ENCODE data around the gene SRMS. TPM values are rescaled to one million over a fixed set of nuclear protein-coding genes. Genes with fewer than 3 reads are reported as not detected.

The SRMS gene
- total RNA-seq, 1 experiment from 2014 or later: 0.79 TPM

- Histone ChIP-seq H3K79me2 (ENCODE audit: insufficient read depth, low read length) (no peaks in the 10 kb centered on the region), H4K8ac (replicated peaks; ENCODE audit: insufficient read length, low read depth, low read length) (no peak overlapping the region), H3K23me2 (ENCODE audit: insufficient read length, low read depth, low read length, poor library complexity, severe bottlenecking) (no peaks in the 10 kb centered on the region), H3K27ac (ENCODE audit: insufficient read length, low read depth, low read length) (no peak overlapping the region), H3K4me2 (ENCODE audit: insufficient read depth, insufficient read length, low read length) (no peak overlapping the region), H3K9ac (ENCODE audit: extremely low read depth, insufficient read length, low read length) (no peak overlapping the region), H3K9me3 (ENCODE audit: control insufficient read depth, low read depth, low read length) (no peaks in the 10 kb centered on the region), H3K18ac (ENCODE audit: insufficient read length, low read depth, low read length) (no peak overlapping the region), H2BK20ac (ENCODE audit: low read depth, low read length, poor library complexity, severe bottlenecking) (no peak overlapping the region), H2AFZ (ENCODE audit: low read length) (no peak overlapping the region), H3K4me1 (ENCODE audit: insufficient read depth, low read length) (no peaks in the 10 kb centered on the region; the same call in 1 of the 2 replicates), H2BK120ac (ENCODE audit: low read depth, low read length, poor library complexity, severe bottlenecking) (no peak overlapping the region), H3K79me1 (ENCODE audit: insufficient read depth, low read depth, low read length, poor library complexity, severe bottlenecking) (no peaks in the 10 kb centered on the region), H2BK15ac (ENCODE audit: low read depth, low read length) (no peak overlapping the region), H3K14ac (ENCODE audit: insufficient read depth, low read length) (no peak overlapping the region; the same call in 1 of the 2 replicates), H3K4ac (ENCODE audit: low read depth, low read length) (no peak overlapping the region), H4K20me1 (ENCODE audit: control insufficient read depth, insufficient read depth, insufficient read length) (peaks cover 3% of the 10 kb centered on the region), H4K5ac (ENCODE audit: insufficient read length, low read depth, low read length) (no peak overlapping the region), H3K27me3 (ENCODE audit: insufficient read depth, low read length) (no peaks in the 10 kb centered on the region), H4K91ac (ENCODE audit: insufficient read length, low read depth, low read length) (no peak overlapping the region), H3K23ac (ENCODE audit: insufficient read length, low read depth, low read length) (no peak overlapping the region), H2BK12ac (ENCODE audit: insufficient read length, low read depth, low read length) (no peak overlapping the region), H2AK5ac (ENCODE audit: insufficient read length, low read length) (no peak overlapping the region), H2BK5ac (ENCODE audit: insufficient read length, low read length) (no peak overlapping the region), H3K56ac (ENCODE audit: insufficient read length, low read depth, low read length) (no peak overlapping the region), H3T11ph (ENCODE audit: low read length) (no peak overlapping the region)
- no peaks in the 10 kb centered on the region; a peak in 1 of 7 replicates for H3K36me3 Mint-ChIP-seq (ENCODE audit: insufficient read depth in 1 of 3, low read depth in 3 of 3)
- no peaks in the 10 kb centered on the region for H3K9me3 Mint-ChIP-seq
- no peak overlapping the region for H3K4me3 Mint-ChIP-seq
- WGBS (ENCODE audit: extremely low coverage, insufficient read length, low lambda C conversion rate): no CpG with 5 or more reads among the region's 19 CpGs
- no peak overlapping the region for H3K27ac Mint-ChIP-seq
- no peak for DNase-seq
- no peaks in the 10 kb centered on the region for H3K27me3 Mint-ChIP-seq (ENCODE audit: low read depth)
- H3K4me1 Mint-ChIP-seq: peaks cover 7 to 24% of the 10 kb centered on the region in 2 experiments
- TF ChIP-seq CTCF (conservative IDR thresholded peaks at IDR 0.05): no peak
These were observed 2.5 kb downstream of the SRMS start for GRCh38 chr20:63544958-63545516.

All from H9 (cell line).